GM12873 (cell line): ENCODE measurements around the gene MYEF2.

Experiments used
- TF ChIP-seq, protein P1 (sequence below): IDR thresholded peaks from 2 replicates; pipeline ENCODE4 v1.5.1; 2012; ENCODE audit warnings: low read depth, mild to moderate bottlenecking, moderate library complexity, low read length, control low read depth; ENCODE audit not compliant: insufficient read depth; ENCODE audit errors: missing control alignments

MYEF2 gene

DNA sequence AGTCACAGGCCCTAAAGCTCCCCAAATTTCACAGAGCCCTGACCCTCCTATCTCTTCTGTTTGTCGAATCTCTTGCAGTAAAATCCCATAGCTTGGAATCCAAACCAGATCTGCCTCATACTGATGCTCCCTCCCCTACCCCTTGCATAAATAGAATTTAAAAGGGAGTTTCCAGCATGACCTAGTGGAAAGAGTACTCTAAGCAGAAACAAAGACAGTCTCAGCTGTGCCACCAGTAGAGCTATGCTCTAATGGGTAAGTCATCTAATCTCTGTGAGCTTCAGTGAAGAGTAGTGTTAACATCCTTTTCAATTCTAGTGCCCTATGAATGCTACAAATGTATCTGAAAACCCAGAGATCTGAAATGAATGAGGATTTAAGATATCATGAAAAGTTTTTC lies 24.0 kb upstream of the MYEF2 start:
- TF ChIP-seq, protein P1, sequence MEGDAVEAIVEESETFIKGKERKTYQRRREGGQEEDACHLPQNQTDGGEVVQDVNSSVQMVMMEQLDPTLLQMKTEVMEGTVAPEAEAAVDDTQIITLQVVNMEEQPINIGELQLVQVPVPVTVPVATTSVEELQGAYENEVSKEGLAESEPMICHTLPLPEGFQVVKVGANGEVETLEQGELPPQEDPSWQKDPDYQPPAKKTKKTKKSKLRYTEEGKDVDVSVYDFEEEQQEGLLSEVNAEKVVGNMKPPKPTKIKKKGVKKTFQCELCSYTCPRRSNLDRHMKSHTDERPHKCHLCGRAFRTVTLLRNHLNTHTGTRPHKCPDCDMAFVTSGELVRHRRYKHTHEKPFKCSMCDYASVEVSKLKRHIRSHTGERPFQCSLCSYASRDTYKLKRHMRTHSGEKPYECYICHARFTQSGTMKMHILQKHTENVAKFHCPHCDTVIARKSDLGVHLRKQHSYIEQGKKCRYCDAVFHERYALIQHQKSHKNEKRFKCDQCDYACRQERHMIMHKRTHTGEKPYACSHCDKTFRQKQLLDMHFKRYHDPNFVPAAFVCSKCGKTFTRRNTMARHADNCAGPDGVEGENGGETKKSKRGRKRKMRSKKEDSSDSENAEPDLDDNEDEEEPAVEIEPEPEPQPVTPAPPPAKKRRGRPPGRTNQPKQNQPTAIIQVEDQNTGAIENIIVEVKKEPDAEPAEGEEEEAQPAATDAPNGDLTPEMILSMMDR: no peak

DNA sequence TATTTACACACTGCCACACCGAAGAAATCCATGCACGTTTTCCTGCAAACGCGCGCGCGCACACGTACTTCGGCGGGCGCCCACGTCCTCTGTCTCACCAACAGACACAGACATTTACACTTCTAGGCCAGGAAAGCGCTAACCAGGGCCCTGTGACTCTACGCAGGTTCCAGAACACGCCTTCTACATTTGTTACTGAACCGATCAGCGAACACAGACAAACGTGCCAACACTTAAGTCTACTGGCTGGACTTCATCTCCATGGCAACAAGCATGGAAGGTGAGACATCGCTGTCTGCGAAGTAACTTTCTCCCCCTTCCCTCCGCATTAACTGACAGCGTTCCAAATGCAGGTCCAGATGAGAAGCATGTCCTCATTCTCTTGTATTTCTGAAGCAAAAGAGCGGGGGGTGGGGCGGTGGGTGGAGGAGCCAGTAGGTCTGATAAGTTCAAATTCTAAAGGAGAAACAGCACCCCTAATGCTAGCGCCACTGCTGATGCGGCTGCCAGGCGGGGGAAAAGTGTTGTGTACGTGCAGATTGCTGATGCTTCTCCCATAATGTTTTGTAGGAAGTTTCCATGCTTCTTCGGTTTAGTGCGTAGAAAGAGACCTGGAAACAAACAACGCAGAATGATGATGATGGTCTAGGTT lies 13.6 kb upstream of the MYEF2 start, which contains the start of gene CTXN2:
Gene CTXN2, plus strand, starts transcription at position 92 of the 652 bp plus-strand sequence. CDS start 9,636 bp downstream, outside the sequence.
- TF ChIP-seq, protein P1: no peak

DNA sequence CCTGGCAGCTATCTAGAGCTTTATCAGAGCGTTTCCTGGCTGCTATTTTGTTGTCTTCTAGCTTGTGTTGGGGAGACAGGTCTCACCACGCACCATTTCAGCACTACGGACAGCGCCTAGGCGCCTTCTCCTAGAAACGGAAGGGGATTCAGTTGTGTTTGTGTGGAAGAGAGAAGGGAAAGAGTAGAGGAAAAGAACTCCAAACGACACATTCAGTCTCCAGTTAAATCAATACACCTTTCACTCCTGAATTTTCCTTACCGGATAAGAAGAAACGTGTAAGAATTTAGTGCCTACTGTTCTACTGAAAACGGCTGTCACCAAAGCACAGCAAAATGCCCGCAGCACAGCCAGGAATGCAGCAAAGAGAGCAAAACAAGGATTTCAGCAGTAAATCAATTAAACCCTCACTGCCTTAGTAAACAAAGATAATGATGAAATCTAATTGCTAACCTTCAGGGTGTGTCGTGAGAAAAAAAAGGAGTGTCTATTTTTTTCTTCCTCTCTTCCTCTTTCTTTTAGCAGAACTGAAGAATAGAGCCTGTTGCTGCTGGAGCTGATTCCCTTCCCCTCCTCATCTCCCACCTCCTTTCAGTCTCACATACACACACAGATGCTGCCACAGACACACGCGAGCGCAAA lies 13.0 kb upstream of the MYEF2 start:
- TF ChIP-seq, protein P1: no peak

DNA sequence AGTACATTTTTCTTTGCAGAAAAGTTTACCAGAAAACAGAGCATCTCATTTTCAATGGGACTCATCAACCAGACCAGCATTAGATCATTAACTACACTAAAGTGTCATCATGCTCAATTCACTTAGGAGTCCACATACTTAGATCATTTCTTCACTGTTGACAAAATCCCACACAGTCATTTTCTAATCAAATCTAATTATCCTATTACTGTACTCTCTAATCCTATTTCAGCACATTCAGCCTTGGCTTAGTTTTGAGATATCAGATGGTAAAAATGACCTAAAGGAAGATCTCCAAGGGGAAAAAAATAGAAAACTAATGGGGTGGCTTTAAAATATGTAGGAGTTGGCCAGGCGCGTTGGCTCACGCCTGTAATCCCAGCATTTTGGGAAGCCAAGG lies 8.2 kb upstream of the MYEF2 start:
- TF ChIP-seq, protein P1: no peak

DNA sequence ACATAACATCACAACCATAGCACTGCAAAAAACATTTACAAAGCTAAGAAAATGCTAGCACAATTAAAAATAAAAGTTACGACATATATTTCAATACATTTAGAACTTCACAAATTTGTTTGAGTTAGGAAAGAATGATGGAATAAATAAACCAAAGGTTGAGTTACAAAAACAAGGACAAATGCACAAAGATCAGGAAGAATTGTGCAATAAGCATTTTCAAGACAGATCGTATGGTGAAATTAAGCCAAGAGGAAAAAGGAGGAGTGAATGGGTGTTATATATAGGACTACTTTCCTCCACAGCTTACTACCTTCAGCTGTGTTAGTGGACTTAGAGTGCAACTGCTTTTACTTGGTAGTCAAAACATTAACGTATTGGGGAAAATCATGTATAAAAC lies 7.4 kb upstream of the MYEF2 start:
- TF ChIP-seq, protein P1: no peak

DNA sequence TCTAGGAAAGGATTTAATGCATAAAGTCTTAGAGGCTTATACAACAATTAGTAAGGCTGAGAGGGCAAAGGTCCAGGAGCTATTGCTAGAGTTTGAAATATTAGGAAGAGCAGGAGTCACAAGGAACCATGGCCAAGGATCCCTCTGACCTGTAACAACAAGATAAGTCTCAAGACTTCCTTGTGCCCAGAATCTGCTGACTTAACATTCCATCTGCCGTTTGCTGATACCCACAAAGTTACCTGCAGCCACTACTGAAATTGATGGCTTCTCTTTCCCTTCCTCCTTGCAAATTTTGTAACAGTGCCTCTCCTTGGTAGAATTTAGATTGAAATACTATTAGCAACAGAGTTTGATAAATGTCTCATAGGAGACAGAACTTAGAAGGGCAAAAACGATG lies 4.7 kb upstream of the MYEF2 start:
- TF ChIP-seq, protein P1: no peak

DNA sequence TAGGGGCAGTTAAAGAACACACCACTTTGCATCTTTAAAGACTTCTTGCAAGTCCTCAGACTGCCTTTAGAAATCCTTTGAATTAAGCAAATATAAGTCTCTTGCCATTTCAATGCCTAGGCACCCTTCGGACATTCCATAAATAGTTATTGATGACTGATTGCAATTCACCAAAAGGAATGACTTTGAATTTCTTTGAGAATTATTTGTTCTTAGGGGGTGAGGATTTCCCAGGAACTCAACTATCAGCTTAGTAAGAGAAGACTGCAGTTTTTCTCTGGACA lies 495 bp upstream of the MYEF2 start:
- TF ChIP-seq, protein P1: no peak
